IPS-20b (cell line): ENCODE measurements around the gene DRD4.

Source experiments
- H3K27ac ChIP-seq: one replicate; pipeline ENCODE4 v1.5.1; 2013; ENCODE audit warnings: low read length
- H3K27me3 ChIP-seq: 2 replicates; pipeline ENCODE4 v1.6.1; 2013; ENCODE audit warnings: mild to moderate bottlenecking, low read length, inconsistent platforms; ENCODE audit not compliant: insufficient read depth
- H3K36me3 ChIP-seq: 2 replicates; pipeline ENCODE4 v1.6.1; 2013; ENCODE audit warnings: low read depth, mild to moderate bottlenecking, inconsistent platforms, low read length, moderate library complexity; ENCODE audit not compliant: insufficient read depth
- H3K4me1 ChIP-seq: 2 replicates; pipeline ENCODE4 v1.6.1; 2013; ENCODE audit warnings: mild to moderate bottlenecking, control low read depth, inconsistent platforms, low read length, moderate library complexity; ENCODE audit not compliant: insufficient read depth
- H3K4me3 ChIP-seq: 2 replicates; pipeline ENCODE4 v1.5.1; 2013; ENCODE audit warnings: mild to moderate bottlenecking, low read length, inconsistent platforms
- H3K9ac ChIP-seq: 2 replicates; pipeline ENCODE4 v1.6.1; 2013; ENCODE audit warnings: low read depth, mild to moderate bottlenecking, inconsistent platforms, low read length, moderate library complexity
- H3K9me3 ChIP-seq: 2 replicates; pipeline ENCODE4 v1.6.1; 2013; ENCODE audit warnings: mild to moderate bottlenecking, low read depth, low read length, inconsistent platforms; ENCODE audit not compliant: insufficient read depth

The DRD4 gene

GRCh38 chr11:618856-619627 lies 18.0 kb upstream of the DRD4 start:
- no peak overlapping the region for H3K27ac ChIP-seq
- H3K4me3 ChIP-seq: no peak overlapping the region
- H3K9me3 ChIP-seq: no peaks in the 10 kb centered on the region
- H3K27me3 ChIP-seq: no peaks in the 10 kb centered on the region
- no peaks in the 10 kb centered on the region for H3K36me3 ChIP-seq
- no peaks in the 10 kb centered on the region for H3K4me1 ChIP-seq
- no peak overlapping the region for H3K9ac ChIP-seq

DNA sequence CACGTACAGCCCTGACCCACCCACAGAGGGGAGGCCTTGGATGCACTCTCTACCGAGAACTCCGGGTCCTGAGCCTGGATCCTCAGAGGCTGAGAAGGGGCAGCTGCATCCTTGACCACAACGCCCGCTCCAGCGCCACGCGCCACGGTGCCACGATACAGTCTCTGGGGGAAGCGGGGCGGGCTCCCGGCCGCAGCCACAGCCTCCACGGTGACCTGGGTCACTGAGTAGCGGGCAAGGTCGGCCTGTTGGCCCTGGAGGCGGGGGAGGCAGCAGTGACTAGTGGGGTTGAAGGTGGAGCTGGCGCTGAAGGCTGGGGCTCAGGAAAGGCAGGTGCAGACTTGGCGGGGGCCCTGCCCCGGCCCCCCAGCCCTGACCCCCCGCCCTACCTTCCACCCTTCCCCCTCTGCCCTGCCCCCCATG lies 17.4 kb upstream of the DRD4 start:
- Histone ChIP-seq H3K9ac (no peak overlapping the region), H3K4me1 (no peaks in the 10 kb centered on the region), H3K9me3 (no peaks in the 10 kb centered on the region), H3K27ac (no peak overlapping the region), H3K4me3 (no peak overlapping the region), H3K27me3 (no peaks in the 10 kb centered on the region), H3K36me3 (no peaks in the 10 kb centered on the region)

- Histone ChIP-seq H3K4me3 (no peak overlapping the region), H3K27ac (no peak overlapping the region), H3K9me3 (no peaks in the 10 kb centered on the region), H3K27me3 (peaks cover under 1% of the 10 kb centered on the region; the same call in 1 of the 2 replicates), H3K36me3 (no peaks in the 10 kb centered on the region), H3K4me1 (no peaks in the 10 kb centered on the region), H3K9ac (no peak overlapping the region)
These were observed 16.9 kb upstream of the DRD4 start for GRCh38 chr11:620201-620600.

DNA sequence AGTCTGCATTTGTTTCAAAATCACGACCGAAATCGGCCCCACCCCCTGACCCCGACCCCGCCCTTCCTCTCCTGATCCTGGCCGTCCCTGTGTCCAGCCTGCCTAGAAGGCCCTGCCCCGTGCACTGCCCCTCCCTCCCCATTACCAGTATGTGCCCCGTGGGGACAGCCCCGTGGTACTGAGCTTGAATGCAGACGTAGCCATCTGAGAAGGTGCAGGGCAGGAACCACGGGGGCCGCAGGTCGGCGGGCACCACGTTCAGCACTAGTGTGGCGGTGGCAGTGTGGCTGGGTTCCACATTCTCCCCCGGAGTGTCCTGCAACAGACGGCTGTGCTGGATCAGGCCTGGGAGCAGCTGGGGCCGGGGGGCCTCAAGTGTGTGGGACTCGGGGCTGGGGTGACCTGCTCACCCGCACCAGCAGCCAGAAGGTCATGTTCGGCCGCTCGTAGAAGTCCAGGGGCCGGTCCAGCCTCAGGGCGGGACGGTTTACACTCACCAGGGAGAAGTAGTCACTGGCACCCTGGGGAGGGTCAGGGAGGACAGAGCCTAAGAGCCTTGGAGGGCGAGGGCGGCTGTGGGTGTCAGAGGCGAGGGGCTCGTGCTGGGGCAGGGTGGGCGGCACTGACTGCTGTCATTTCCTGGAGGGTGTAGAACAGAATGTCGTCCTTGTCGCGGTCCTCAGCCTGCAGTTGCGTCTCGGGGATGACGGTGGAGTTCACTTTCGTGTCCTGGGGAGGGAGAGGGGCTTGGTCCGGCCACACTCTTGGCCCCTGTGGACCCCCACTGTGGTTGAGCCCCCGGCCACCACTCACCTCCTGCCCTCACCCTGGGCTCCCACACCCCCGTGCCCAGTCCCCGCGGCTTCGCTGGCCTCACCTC lies 15.9 kb upstream of the DRD4 start:
- H3K27ac ChIP-seq: no peak overlapping the region
- no peaks in the 10 kb centered on the region for H3K4me1 ChIP-seq
- peaks cover 10% of the 10 kb centered on the region; the same call in 1 of the 2 replicates for H3K27me3 ChIP-seq
- H3K9me3 ChIP-seq: no peaks in the 10 kb centered on the region
- no peaks in the 10 kb centered on the region for H3K36me3 ChIP-seq
- no peak overlapping the region for H3K4me3 ChIP-seq
- H3K9ac ChIP-seq: no peak overlapping the region

- H3K27me3 ChIP-seq: peaks cover 16% of the 10 kb centered on the region
- H3K9me3 ChIP-seq: no peaks in the 10 kb centered on the region
- H3K9ac ChIP-seq: no peak overlapping the region
- no peaks in the 10 kb centered on the region for H3K36me3 ChIP-seq
- no peaks in the 10 kb centered on the region for H3K4me1 ChIP-seq
- no peak overlapping the region for H3K4me3 ChIP-seq
- H3K27ac ChIP-seq: no peak overlapping the region
These were observed 15.2 kb upstream of the DRD4 start for GRCh38 chr11:621838-622237.

GRCh38 chr11:623349-623869 lies 13.7 kb upstream of the DRD4 start:
- Histone ChIP-seq H3K27ac (no peak overlapping the region), H3K36me3 (no peaks in the 10 kb centered on the region), H3K9ac (no peak overlapping the region)

GRCh38 chr11:623999-624704 lies 12.9 kb upstream of the DRD4 start:
- no peak overlapping the region for H3K4me3 ChIP-seq
- H3K4me1 ChIP-seq: no peaks in the 10 kb centered on the region
- H3K36me3 ChIP-seq: no peaks in the 10 kb centered on the region
- no peak overlapping the region for H3K27ac ChIP-seq
- H3K9me3 ChIP-seq: no peaks in the 10 kb centered on the region
- H3K9ac ChIP-seq: no peak overlapping the region
- peaks cover 35% of the 10 kb centered on the region for H3K27me3 ChIP-seq

More at GRCh38 chr11:623349-623869, 13.7 kb upstream of the DRD4 start:
- Histone ChIP-seq H3K27me3 (peaks cover 28% of the 10 kb centered on the region), H3K4me1 (no peaks in the 10 kb centered on the region), H3K4me3 (no peak overlapping the region), H3K9me3 (no peaks in the 10 kb centered on the region)

DNA sequence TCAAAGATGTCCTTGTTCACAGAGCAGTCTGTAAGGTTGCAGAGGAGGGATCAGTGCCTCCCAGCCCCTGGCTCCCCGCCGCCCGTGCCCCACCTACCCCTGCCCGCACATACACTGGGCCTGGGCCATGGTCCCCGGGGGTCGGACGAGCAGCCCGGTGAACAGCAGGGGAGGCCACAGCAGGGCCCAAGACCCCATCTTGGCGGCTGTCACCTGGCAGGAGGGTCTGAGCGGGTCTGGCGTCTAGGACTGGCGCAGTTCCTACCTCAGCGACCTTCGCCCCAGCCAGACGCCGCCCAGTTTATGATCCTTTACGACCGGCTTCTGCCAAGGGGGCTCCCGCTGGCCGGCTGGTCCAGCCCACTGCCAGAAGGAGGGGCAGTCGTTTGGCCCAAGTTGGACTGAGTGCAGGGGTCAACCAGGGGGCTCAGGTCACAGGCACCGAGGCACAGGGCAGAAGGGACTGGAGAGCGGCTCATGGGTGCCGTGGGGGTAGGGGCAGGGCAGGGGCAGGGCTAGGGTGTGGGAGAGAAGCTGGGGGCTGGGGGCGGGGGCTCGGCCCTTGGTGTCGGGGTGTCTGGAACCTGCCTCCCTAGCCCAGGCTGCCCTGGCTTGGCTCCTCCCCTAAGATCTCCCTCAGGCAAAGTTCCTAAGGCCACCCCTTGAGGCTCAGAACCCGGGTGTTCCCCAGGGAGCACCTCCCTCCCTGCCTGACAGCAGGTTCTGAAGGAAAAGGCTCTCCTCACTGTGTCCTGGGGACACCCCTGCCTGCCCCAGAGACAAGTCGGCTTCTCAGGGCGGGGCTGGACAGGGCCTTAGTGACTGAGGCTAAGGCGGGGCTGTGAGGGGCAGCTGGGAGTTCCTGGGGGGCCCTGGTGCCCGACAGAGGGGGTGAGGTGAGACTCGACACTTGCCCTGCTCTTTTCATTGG lies 12.1 kb upstream of the DRD4 start, which contains the start of gene CDHR5:
CDHR5 (minus strand) TSS at position 251 of the 931 bp plus-strand sequence; CDS start at position 198, 53 bp downstream.
- no peak within 1 kb of the TSS for H3K27ac ChIP-seq
- H3K4me1 ChIP-seq: no peaks in the 10 kb centered on the region
- H3K36me3 ChIP-seq: no peaks in the 10 kb centered on the region
- H3K9ac ChIP-seq: no peak within 1 kb of the TSS
- H3K4me3 ChIP-seq: no peak within 1 kb of the TSS
- H3K9me3 ChIP-seq: no peaks in the 10 kb centered on the region
- peaks cover 41% of the 10 kb centered on the region for H3K27me3 ChIP-seq

- Histone ChIP-seq H3K9me3 (no peaks in the 10 kb centered on the region), H3K27me3 (peaks cover 41% of the 10 kb centered on the region), H3K4me1 (no peaks in the 10 kb centered on the region), H3K4me3 (no peak overlapping the region), H3K27ac (no peak overlapping the region), H3K36me3 (no peaks in the 10 kb centered on the region), H3K9ac (no peak overlapping the region)
These were observed 11.3 kb upstream of the DRD4 start for GRCh38 chr11:625636-626268.

DNA sequence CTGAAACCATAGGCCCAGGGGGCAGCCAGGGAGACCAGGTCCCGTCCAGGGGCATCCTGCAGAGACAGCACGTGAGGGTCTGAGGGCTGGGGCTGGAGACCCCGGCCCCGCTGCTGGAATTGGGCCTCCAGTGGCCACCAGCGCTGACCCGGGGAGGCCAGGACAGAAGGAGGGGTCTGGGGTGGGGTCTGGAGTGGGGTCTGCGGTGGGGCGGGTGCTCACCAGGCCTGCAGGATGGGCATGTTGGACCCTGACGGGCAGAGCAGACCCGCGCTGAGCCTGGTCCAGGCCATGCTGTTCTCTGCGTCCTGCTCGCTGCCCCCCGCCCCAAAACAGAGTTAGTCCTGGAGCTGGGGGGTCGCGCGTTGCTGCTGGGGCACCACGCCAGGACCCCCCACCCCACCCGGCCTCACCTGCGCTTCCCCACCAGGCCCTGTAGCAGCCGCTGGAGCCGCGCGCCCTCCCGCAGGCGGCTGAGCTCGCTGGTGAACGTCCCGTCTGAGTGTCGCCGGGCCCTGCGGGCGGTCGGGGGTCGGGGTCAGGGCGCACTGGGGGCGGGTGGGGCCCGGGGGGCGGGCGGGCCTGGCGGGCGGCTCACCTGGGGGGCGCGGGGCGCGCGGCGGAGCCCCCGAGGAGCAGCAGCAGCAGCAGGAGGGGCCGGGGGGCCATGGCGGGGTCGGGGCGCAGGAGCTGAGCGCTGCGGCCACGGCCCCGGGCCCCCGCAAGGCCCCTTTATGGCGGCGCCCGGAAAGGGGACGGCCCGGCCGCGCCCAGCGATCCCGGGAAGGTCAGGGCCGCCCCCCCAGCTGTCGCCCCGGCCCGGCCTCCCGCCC lies 10.4 kb upstream of the DRD4 start, which contains the start of gene SCT:
SCT (minus strand) TSS at position 707 of the 833 bp plus-strand sequence; CDS start at position 669, 38 bp downstream.
- H3K27ac ChIP-seq: no peak within 1 kb of the TSS
- no peak within 1 kb of the TSS for H3K9ac ChIP-seq
- H3K36me3 ChIP-seq: no peaks in the 10 kb centered on the region
- H3K9me3 ChIP-seq: no peaks in the 10 kb centered on the region
- no peak within 1 kb of the TSS for H3K4me3 ChIP-seq
- H3K4me1 ChIP-seq: no peaks in the 10 kb centered on the region
- peaks cover 41% of the 10 kb centered on the region for H3K27me3 ChIP-seq
